Neuron (in vitro differentiated cells): ENCODE measurements around the gene ZNF606.

ENCODE experiments used
- H2AFZ ChIP-seq: one replicate; pipeline ENCODE4 v1.6.1; 2013; ENCODE audit warnings: low read depth, mild to moderate bottlenecking, inconsistent platforms, low read length, moderate library complexity
- H3K27me3 ChIP-seq: one replicate; pipeline ENCODE4 v1.6.1; 2013; ENCODE audit warnings: low read length; ENCODE audit not compliant: insufficient read depth
- H3K36me3 ChIP-seq: one replicate; pipeline ENCODE4 v1.6.1; 2013; ENCODE audit warnings: low read length; ENCODE audit not compliant: insufficient read depth
- H3K4me1 ChIP-seq: one replicate; pipeline ENCODE4 v1.6.1; 2013; ENCODE audit warnings: low read length; ENCODE audit not compliant: insufficient read depth
- H3K4me3 ChIP-seq: 2 replicates; pipeline ENCODE4 v1.5.1; 2013; ENCODE audit warnings: mild to moderate bottlenecking, low read length, moderate library complexity
- H3K9me3 ChIP-seq: one replicate; pipeline ENCODE4 v1.6.1; 2013; ENCODE audit warnings: low read length

Gene ZNF606

GRCh38 chr19:57941593-57941992, 61.0 kb downstream of the ZNF606 start:
- H3K4me3 ChIP-seq, result no peak overlapping the region
- H3K27me3 ChIP-seq, result no peaks in the 10 kb centered on the region
- H2AFZ ChIP-seq, result no peak overlapping the region
- H3K9me3 ChIP-seq, result peaks cover 61% of the 10 kb centered on the region
- peaks cover 47% of the 10 kb centered on the region for H3K36me3 ChIP-seq
- H3K4me1 ChIP-seq, result peaks cover 6% of the 10 kb centered on the region

- H3K4me1 ChIP-seq, result peaks cover 4% of the 10 kb centered on the region
- peak overlapping the region; percentile 85 for H3K4me3 ChIP-seq
- H3K9me3 ChIP-seq, result peaks cover 48% of the 10 kb centered on the region
- no peaks in the 10 kb centered on the region for H3K27me3 ChIP-seq
- H3K36me3 ChIP-seq, result peaks cover 35% of the 10 kb centered on the region
- no peak overlapping the region for H2AFZ ChIP-seq
Observed at GRCh38 chr19:57935731-57936130, 66.9 kb downstream of the ZNF606 start.

GRCh38 chr19:57934820-57935665, 67.6 kb downstream of the ZNF606 start, which contains the start of gene ZNF418:
Gene ZNF418 (minus strand): TSS chr19:57935402. CDS start chr19:57933822, 1,580 bp downstream.
- Histone ChIP-seq H3K9me3 (peaks cover 53% of the 10 kb centered on the region), H3K4me3 (peak within 1 kb of the TSS; percentile 85), H2AFZ (peak within 1 kb of the TSS; percentile 73), H3K27me3 (no peaks in the 10 kb centered on the region), H3K36me3 (peaks cover 36% of the 10 kb centered on the region), H3K4me1 (peaks cover 4% of the 10 kb centered on the region)

- H3K9me3 ChIP-seq, result peaks cover 83% of the 10 kb centered on the region
- H3K27me3 ChIP-seq, result no peaks in the 10 kb centered on the region
- H3K4me1 ChIP-seq, result no peaks in the 10 kb centered on the region
- no peak overlapping the region for H2AFZ ChIP-seq
- H3K36me3 ChIP-seq, result peaks cover 84% of the 10 kb centered on the region
- no peak overlapping the region for H3K4me3 ChIP-seq
Observed at GRCh38 chr19:57927587-57927986, 75.0 kb downstream of the ZNF606 start.
